ENCODE data around the gene MTO1. TPM values are rescaled to one million over a fixed set of nuclear protein-coding genes. Genes with fewer than 3 reads are reported as not detected.
"Not testable (repeated sequence)": the region's sequence is repeated elsewhere in the genome, so short reads cannot be mapped to it uniquely, and the experiment has no call there.

MTO1 gene
- total RNA-seq, 1 donor from 2014 or later = 22.6 TPM

DNA sequence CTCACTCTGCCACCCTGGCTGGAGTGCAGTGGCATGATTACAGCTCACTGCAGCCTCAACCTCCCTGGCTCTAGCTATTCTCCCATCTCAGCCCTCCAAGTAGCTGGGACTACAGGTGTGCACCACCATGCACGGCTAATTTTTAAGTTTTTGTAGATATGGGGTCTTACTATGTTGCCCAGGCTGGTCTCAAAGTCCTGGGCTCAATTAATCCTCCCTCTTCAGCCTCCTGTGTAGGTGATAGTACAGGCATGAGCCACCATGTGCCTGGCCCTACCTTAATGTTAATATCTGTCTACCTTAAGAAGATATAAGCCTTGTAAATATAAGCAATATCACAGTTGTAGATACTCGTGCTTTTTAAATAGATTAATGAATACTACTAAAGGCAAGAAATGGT, 42.6 kb downstream of the MTO1 start:
- no peak for DNase-seq (ENCODE audit: low read depth in 2 of 2)

DNA sequence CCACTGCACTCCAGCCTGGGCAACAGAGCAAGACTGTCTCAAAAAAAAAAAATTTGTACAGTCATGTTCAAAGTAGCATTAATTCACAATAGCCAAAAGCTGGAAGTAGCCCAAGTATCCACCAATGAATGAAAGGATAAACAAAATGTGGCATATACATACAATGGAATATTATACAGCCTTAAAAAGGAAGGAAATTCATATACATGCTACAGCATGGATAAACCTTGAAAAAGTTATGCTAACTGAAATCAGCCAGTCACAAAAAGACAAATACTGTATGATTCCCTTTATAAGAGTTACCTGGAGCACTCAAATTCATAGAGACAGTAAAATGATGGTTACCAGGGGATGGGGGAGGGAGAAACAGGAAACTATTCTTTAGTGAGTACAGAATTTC, 43.6 kb downstream of the MTO1 start:
- DNase-seq (ENCODE audit: low read depth in 2 of 2) = no peak

DNA sequence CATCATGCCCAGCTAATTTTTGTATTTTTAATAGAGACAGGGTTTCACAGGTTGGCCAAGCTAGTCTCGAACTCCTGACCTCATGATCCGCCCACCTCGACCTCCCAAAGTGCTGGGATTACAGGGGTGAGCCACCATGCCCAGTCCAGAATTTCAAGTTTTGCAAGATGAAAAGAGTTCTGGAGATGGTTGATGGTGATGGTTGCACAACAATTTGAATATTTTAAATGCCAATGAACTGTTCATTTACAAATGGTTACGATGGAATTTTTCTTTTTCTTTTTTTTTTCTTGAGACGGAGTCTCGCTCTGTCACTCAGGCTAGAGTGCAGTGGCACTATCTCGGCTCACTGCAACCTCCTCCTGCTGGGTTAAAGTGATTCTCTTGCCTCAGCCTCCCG, 44.2 kb downstream of the MTO1 start:
- DNase-seq (ENCODE audit: low read depth in 2 of 2) = not testable (repeated sequence)

DNA sequence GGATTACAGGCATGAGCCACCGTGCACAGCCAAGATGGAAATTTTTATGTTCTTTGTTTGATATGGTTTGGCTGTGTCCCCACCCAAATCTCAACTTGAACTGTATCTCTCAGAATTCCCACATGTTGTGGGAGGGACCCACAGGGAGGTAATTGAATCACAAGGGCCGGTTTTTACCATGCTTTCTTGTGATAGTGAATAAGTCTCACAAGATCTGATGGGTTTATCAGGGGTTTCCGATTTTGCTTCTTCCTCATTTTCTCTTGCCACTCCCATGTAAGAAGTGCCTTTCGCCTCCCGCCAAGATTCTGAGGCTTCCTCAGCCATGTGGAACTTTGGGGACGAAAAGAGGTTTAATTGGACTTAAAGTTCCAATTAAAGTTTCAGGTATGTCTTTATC, 44.7 kb downstream of the MTO1 start:
- no peak for DNase-seq (ENCODE audit: low read depth in 2 of 2)

DNA sequence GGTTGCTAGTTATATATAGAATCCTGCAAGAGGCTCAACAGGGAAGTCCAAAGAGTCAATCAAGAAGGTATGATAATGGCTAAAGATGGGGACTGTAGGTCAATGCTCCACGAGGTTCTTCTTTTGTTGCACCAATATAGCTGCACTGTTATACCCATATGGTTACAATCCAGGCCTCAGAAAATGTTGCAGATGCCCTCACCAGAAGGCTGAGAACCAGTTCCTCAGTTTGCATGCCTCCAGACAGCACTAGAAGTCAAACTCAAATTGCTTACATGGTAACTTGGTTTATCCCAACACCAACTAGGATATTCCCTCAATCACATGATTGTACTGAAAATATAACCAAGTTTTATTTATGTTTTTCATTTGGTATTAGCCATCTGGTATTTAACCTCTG, 47.2 kb downstream of the MTO1 start:
- no peak for DNase-seq (ENCODE audit: low read depth in 2 of 2)

DNA sequence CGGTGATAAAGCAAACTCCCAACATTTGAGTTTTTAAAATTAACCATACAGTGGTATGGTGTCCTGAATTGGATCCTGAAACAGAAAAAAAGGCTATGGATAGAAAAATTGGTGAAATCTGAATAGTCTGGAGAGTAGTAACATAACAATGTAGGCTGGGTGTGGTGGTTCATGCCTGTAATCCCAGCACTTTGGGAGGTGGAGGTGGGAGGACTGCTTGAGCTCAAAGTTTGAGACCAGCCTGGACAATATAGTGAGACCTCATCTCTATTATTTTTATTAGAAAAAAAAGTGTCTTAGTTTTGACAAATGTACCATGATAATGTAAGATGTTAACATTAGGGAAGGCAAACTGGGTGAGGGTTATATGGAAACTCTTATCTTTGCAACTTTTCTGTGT, 48.3 kb downstream of the MTO1 start:
- DNase-seq (ENCODE audit: low read depth in 2 of 2) = no peak

DNA sequence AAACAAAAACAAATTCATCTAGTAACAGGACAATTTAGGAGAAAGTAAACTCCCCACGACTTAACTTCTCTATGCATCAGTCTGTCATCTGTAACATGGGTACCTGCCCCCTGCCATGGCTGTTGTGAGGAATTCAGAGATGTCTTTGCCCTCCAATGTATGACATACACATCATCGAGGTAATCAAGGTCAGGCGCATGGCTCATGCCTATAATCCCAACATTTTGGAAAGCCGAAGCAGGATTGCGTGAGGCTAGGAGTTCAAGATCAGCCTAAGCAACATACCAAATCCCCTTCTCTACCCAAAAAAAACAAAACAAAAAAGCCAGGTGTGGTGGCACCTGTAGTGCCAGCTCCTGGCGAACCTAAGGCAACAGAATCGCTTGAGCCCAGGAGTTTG, 50.3 kb downstream of the MTO1 start:
- DNase-seq (ENCODE audit: low read depth in 2 of 2) = no peak

DNA sequence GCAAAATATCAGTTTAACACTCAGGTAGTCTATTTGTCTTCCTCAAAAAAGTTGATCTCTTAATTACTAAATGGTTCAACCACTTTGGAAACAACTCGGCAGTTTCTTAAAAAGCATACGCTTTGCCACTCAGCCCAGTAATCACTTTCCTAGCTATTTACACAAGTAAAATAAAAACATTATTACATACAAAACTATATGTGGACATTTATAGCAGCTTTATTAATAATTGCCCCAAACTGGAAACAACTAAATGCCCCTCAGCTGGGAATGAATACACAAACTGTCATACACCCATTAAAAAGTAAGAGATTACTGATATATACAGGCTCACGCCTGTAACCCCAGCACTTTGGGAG, 51.9 kb downstream of the MTO1 start:
- no peak for DNase-seq (ENCODE audit: low read depth in 2 of 2)

DNA sequence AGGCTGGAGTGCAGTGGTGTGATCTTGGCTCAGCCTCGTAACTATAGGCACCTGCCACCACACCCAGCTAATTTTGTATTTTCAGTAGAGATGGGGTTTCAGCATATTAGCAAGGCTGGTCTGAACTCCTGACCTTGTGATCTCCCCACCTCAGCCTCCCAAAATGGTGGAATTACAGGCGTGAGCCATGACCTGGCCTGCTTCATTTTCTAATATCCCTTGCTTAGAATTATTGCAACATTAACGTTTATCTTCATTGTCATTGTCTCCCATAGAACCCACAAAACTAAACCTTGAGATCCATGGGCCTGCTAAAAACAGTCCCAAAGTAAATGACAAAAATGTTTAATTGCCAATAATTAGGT, 53.2 kb downstream of the MTO1 start:
- no peak for DNase-seq (ENCODE audit: low read depth in 2 of 2)

DNA sequence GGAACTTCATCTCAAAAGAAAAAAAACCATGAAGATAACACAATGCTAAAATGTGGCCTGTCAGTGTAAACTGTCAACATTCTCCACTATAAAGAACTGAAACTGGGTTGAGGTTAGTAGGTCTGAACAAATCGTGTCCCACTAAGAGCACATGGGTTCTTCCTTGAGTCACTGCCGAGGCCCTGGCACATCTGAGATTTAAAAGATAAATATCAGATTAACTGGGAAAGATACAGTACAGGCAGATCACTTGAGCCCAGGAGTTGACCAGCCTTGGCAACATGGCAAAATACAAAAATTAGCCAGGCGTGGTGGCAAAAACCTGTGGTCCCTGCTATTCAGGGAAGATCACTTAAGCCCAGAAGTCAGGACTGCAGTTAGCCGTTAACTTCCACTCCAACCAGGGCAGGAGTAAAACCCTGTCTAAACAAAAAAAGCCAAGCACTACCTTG, 53.7 kb downstream of the MTO1 start:
- DNase-seq (ENCODE audit: low read depth in 2 of 2) = no peak

DNA sequence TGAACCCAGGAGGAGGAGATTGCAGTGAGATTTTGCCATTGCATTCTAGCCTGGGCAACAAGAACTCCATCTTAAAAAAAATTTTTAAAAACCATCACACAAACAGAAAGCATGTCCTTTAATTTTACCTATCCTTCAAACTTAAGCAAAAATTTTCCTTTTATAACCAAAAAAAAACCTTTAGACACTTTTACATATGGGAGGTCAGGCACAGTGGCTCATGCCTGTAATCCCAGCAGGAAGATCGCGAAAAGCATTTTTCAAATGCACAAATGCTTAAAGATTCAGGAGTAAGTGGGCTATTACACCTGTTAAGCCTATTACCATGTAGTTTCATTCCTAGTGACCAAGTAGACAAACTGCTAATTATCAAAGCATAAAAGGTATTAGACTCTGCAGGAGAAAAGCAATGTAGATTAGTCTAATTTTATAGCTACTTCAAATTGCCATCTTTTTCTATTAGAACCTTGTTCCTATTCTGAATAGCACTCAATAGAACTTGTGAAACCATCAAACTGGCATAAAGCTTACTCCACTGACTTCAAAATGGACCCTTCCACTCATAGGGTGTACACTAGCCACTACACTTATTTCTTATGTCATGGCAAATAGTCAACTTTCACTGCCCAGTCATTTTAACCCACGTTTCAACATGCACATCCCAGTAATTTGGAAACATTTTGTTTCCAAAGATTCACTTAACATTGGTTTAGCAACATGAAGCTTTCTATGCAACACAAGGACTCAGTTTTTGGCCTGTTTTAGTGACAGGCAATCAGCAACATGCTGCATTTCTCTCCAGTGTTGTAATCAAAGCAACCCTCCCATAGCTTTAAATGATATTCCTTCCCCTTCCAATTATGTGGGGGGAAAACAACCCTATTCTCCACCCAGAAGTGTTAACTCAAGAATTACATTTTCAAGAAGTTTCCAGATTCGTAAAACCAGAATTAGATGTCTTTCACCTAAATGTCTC, 55.3 kb downstream of the MTO1 start:
- DNase-seq (ENCODE audit: low read depth in 2 of 2) = no peak

DNA sequence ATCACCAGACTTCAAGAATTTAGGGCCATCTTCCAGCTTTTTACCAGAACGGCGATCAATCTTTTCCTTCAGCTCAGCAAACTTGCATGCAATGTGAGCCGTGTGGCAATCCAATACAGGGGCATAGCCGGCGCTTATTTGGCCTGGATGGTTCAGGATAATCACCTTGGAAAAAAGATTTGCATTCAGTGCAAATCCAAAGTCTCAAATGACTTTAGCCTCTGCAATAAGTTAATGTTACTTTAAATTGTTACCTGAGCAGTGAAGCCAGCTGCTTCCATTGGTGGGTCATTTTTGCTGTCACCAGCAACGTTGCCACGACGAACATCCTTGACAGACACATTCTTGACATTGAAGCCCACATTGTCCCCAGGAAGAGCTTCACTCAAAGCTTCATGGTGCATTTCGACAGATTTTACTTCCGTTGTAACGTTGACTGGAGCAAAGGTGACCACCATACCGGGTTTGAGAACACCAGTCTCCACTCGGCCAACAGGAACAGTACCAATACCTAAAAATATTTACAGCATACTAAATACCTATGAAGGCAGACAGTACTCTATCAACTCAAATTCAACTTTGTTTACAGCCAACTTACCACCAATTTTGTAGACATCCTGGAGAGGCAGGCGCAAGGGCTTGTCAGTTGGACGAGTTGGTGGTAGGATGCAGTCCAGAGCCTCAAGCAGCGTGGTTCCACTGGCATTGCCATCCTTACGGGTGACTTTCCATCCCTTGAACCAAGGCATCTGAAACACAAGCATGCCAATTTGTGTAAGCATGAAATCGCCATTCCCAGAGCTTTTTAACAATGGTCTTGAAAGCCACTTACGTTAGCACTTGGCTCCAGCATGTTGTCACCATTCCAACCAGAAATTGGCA, 56.8 kb downstream of the MTO1 start:
- DNase-seq (ENCODE audit: low read depth in 2 of 2) = not testable (repeated sequence)

DNA sequence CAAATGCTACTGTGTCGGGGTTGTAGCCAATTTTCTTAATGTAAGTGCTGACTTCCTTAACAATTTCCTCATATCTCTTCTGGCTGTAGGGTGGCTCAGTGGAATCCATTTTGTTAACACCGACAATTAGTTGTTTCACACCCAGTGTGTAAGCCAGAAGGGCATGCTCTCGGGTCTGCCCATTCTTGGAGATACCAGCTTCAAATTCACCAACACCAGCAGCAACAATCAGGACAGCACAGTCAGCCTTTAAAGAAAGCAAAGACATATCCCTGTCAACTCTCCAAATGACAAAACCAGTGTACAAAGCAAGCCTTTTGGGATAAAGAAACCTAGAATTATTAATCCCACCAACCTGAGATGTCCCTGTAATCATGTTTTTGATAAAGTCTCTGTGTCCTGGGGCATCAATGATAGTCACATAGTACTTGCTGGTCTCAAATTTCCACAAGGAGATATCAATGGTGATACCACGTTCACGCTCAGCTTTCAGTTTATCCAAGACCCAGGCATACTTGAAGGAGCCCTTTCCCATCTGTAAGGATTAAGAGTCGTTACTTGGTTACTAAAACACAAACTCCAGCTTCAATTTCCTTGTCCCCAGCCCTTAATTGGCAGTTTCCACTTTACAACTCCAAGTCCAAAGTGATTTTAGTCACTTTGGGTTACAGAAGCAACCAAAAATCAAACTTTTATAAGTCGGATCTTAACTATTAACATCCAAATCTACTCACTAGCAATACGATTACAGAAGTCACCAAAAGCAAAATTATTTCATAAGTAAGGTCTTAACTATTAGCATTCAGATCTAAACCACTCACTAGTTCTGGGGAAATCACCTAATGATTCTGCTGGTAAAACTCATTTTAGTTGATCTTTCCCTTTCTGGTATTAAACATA, 57.7 kb downstream of the MTO1 start:
- DNase-seq (ENCODE audit: low read depth in 2 of 2) = not testable (repeated sequence)

DNA sequence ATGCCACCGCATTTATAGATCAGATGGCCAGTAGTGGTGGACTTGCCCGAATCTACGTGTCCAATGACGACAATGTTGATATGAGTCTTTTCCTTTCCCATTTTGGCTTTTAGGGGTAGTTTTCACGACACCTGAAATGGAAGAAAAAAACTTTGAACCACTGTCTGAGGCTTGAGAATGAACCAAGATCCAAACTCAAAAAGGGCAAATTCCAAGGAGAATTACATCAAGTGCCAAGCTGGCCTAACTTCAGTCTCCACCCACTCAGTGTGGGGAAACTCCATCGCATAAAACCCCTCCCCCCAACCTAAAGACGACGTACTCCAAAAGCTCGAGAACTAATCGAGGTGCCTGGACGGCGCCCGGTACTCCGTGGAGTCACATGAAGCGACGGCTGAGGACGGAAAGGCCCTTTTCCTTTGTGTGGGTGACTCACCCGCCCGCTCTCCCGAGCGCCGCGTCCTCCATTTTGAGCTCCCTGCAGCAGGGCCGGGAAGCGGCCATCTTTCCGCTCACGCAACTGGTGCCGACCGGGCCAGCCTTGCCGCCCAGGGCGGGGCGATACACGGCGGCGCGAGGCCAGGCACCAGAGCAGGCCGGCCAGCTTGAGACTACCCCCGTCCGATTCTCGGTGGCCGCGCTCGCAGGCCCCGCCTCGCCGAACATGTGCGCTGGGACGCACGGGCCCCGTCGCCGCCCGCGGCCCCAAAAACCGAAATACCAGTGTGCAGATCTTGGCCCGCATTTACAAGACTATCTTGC, 58.6 kb downstream of the MTO1 start:
- DNase-seq (ENCODE audit: low read depth in 2 of 2) = peak; percentile 53 to 81

DNA sequence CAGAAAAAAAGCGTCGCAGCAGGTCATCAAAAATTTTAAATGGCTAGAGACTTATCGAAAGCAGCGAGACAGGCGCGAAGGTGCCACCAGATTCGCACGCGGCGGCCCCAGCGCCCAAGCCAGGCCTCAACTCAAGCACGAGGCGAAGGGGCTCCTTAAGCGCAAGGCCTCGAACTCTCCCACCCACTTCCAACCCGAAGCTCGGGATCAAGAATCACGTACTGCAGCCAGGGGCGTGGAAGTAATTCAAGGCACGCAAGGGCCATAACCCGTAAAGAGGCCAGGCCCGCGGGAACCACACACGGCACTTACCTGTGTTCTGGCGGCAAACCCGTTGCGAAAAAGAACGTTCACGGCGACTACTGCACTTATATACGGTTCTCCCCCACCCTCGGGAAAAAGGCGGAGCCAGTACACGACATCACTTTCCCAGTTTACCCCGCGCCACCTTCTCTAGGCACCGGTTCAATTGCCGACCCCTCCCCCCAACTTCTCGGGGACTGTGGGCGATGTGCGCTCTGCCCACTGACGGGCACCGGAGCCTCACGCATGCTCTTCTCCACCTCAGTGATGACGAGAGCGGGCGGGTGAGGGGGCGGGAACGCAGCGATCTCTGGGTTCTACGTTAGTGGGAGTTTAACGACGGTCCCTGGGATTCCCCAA, 59.3 kb downstream of the MTO1 start, which contains the start of gene EEF1A1:
Gene EEF1A1, minus strand, starts transcription at position 345 of the 663 bp plus-strand sequence. CDS start 1,006 bp downstream, outside the sequence.
- DNase-seq (ENCODE audit: low read depth in 2 of 2) = peak; percentile 99 to 100

DNA sequence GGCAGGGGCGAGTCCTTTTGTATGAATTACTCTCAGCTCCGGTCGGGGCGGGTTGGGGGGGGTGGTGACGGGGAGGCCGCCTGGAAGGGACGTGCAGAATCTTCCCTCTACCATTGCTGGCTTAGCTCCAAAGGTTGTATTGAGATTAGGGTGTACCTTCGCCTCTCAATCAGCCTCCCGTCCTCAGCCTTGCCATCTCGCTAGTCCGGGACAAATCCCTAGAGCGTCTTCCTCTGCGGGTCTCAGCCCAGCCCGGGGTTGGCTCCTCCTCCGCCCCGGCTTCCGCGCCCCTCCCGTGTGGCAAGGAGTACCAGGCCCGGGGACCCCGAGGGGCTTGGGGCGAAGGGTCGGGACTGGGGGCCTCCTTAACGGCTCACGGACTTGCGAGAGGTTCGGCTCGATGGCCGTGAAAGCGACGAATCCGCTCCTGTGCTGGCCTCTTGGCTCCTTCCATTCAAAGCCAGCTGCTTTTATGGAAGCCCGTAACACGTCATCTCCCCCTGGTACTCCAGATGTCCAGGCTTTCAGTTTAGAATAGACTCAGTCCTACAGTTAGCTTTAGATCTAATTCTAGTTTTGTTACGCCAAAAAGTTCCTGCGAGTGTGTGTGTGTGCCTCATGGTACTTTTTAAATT, 59.9 kb downstream of the MTO1 start:
- DNase-seq (ENCODE audit: low read depth in 2 of 2) = peak; percentile 67 to 84

DNA sequence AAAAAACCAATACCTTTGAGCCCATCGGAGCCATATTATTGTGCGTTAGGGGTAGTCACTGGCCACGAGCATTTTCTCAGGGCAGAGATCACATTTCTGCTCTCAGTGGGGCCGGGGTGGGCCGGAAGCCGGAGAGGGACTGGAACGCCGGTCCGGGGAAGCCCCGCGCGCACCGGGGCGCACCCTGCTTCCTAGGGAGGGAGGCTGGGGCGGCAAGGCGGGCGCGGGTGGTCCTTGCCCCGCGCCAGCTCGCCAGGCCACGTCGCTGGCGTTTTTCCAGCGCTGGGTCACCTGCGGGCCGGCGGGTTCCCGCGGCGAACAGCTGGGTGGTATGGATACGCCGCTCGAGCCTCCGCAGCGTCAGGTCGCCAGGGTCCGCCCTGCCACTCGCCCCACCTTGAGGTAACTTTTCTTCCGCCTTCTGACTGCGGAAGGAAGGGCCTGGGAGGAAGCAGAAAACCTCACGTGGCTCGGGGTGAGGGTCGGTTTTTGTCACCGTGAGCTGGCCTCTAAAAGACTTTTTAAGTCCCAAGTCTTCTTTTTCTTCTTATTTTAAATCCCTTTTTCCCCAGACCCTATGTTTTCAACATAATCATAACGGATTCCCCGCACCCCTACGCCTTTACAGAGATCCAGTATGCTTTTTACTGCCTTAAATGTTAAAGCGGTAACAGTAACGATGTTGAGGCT, 62.0 kb downstream of the MTO1 start:
- peak in 1 of 2 donors; percentile 61 for DNase-seq (ENCODE audit: low read depth in 2 of 2)

DNA sequence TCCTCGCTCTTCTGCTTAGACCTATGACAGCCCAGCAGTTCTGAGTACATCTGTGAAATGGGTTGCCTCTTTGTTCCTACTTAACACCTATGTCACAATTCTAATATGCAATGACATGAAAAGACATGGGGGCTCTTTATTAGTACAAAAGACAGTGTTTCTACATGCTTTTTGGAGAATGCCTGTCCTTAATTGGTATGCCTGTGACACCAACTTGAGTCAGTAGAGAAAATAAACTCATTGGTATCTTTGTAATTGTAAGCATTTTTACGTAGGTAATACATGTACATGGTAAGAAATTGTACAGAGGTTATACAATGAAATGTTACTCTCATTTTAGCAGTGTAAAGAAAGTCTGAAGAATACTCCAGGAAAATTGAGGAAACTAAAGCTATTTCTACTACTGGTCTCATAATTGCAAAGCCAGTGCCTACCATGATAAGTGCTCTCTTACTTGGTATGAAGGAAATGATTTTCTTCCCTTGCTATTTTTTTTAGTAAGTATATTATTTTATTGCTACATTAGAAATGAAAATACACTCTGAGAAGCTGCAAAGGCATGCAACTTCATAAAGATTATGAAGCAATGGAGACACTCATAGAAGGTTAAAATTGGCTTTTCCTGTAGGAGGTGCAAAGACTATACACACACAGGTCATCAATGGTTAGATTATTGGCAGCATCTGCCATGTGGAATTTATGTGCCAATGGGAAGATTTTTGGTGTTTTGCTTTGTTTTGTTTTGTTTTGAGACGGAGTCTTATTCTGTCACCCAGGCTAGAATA, 64.2 kb downstream of the MTO1 start:
- no peak for DNase-seq (ENCODE audit: low read depth in 2 of 2)
